Measurements from ENCODE around the gene ADA.

The ADA gene

DNA sequence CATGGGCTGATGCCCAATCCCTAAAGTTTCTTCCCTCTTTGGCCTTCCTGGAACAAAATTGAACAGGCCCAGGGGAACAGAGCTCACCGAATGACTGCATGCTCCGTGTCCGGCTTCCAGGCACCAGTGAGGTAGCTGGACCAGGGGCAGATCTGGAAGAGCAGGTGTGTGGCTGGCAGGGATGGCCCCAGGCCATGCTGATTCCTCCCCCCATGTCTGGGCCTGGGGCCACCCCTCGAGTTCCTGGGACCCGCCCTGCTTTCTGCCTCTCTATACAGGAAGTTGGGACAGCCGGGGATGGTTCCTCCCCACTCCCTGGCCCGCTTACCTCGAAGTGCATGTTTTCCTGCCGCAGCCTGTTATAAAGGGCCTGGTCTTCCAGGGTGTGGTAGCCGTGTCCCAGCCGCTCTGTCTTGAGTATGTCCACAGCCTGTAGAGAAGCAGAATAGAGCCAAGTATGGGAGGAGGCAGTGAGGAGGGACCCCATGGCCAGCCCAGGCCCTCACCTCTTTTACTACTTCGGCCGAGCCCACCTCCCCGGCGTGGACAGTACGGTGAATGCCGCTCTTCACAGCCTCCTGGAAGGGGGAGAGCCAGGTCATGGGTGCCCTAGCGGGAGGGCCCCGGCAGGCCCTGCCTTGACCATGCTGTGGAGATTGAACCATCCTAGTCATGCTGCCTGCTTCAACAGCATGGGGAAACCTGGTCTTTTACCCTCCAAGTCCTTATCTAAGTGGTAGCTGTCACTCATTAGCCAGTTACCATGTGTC lies 28.8 kb downstream of the ADA start:
- Histone ChIP-seq H3K9ac (ENCODE audit: low read depth, low read length) (no peak overlapping the region), H3K27ac (ENCODE audit: low read depth, low read length) (no peak overlapping the region), H3K4me3 (ENCODE audit: low read depth, low read length) (no peak overlapping the region), H3K9me3 (ENCODE audit: control insufficient read depth, insufficient read depth, low read length) (no peaks in the 10 kb centered on the region), H3K4me1 (ENCODE audit: control insufficient read depth, insufficient read depth, low read length) (peaks cover 7% of the 10 kb centered on the region; the same call in 1 of the 2 replicates), H3K36me3 (ENCODE audit: control insufficient read depth, insufficient read depth, low read length) (peaks cover 17% of the 10 kb centered on the region), H3K27me3 (ENCODE audit: control insufficient read depth, insufficient read depth, low read length) (peaks cover 34% of the 10 kb centered on the region)

- Histone ChIP-seq H3K27ac (ENCODE audit: low read depth, low read length) (no peak overlapping the region), H3K9ac (ENCODE audit: low read depth, low read length) (no peak overlapping the region), H3K4me1 (ENCODE audit: control insufficient read depth, insufficient read depth, low read length) (peaks cover 14% of the 10 kb centered on the region), H3K4me3 (ENCODE audit: low read depth, low read length) (no peak overlapping the region), H3K27me3 (ENCODE audit: control insufficient read depth, insufficient read depth, low read length) (peaks cover 39% of the 10 kb centered on the region), H3K9me3 (ENCODE audit: control insufficient read depth, insufficient read depth, low read length) (no peaks in the 10 kb centered on the region), H3K36me3 (ENCODE audit: control insufficient read depth, insufficient read depth, low read length) (peaks cover 17% of the 10 kb centered on the region)
Measured at GRCh38 chr20:44621939-44622338, 29.6 kb downstream of the ADA start.

- Histone ChIP-seq H3K27ac (ENCODE audit: low read depth, low read length) (no peak overlapping the region), H3K4me3 (ENCODE audit: low read depth, low read length) (no peak overlapping the region), H3K27me3 (ENCODE audit: control insufficient read depth, insufficient read depth, low read length) (peaks cover 45% of the 10 kb centered on the region), H3K9me3 (ENCODE audit: control insufficient read depth, insufficient read depth, low read length) (no peaks in the 10 kb centered on the region), H3K36me3 (ENCODE audit: control insufficient read depth, insufficient read depth, low read length) (peaks cover 17% of the 10 kb centered on the region), H3K4me1 (ENCODE audit: control insufficient read depth, insufficient read depth, low read length) (peaks cover 21% of the 10 kb centered on the region), H3K9ac (ENCODE audit: low read depth, low read length) (no peak overlapping the region)
Measured at GRCh38 chr20:44621325-44621724, 30.2 kb downstream of the ADA start.

DNA sequence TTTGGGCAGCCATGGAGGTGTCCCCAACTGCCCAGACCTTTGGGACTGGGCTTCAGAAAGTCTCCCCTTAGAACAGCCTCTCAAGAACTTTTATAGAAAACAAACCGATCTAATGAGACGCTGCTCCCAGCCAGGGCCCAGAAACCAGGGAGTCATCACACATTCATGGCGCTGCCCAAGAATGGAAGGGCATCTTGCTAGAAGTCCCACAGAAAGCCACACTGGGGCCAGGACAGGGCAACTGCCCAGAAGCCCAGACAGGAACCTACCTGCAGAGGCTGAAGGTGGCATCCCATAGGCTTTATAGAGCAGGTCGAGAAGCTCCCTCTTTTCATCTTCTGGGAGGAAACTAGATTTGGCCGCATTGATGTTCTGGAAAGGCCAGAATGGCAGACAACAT lies 31.5 kb downstream of the ADA start:
- no peaks in the 10 kb centered on the region for H3K9me3 ChIP-seq (ENCODE audit: control insufficient read depth, insufficient read depth, low read length)
- no peak overlapping the region for H3K27ac ChIP-seq (ENCODE audit: low read depth, low read length)
- peaks cover 48% of the 10 kb centered on the region for H3K27me3 ChIP-seq (ENCODE audit: control insufficient read depth, insufficient read depth, low read length)
- H3K9ac ChIP-seq (ENCODE audit: low read depth, low read length) = no peak overlapping the region
- no peak overlapping the region for H3K4me3 ChIP-seq (ENCODE audit: low read depth, low read length)
- H3K4me1 ChIP-seq (ENCODE audit: control insufficient read depth, insufficient read depth, low read length) = peaks cover 33% of the 10 kb centered on the region
- peaks cover 17% of the 10 kb centered on the region for H3K36me3 ChIP-seq (ENCODE audit: control insufficient read depth, insufficient read depth, low read length)

GRCh38 chr20:44619294-44619693 lies 32.2 kb downstream of the ADA start:
- H3K9me3 ChIP-seq (ENCODE audit: control insufficient read depth, insufficient read depth, low read length) = no peaks in the 10 kb centered on the region
- H3K9ac ChIP-seq (ENCODE audit: low read depth, low read length) = no peak overlapping the region
- H3K4me3 ChIP-seq (ENCODE audit: low read depth, low read length) = no peak overlapping the region
- H3K27ac ChIP-seq (ENCODE audit: low read depth, low read length) = no peak overlapping the region
- peaks cover 12% of the 10 kb centered on the region for H3K36me3 ChIP-seq (ENCODE audit: control insufficient read depth, insufficient read depth, low read length)
- H3K4me1 ChIP-seq (ENCODE audit: control insufficient read depth, insufficient read depth, low read length) = peaks cover 33% of the 10 kb centered on the region
- H3K27me3 ChIP-seq (ENCODE audit: control insufficient read depth, insufficient read depth, low read length) = peaks cover 48% of the 10 kb centered on the region

DNA sequence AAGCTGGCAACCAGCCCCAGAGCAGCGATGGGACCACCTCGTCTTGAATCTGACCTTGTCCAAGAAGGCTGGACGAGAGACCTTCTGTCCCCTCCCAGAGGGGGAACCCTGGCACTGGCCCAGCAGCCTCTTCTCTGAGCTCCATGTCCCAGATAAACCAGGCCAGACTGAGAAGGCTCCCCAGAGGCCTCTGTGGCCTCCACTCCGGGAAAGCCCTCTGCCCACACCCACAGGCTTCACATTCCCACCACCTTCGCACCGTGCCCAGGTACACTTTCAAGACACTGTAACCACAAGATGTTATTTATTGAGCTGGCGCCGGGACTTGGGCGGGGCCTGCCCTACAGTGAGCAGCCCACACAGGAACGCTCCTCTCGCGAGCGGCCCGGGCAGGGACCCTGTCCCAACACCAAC lies 33.2 kb downstream of the ADA start:
- H3K9ac ChIP-seq (ENCODE audit: low read depth, low read length) = no peak overlapping the region
- peaks cover 48% of the 10 kb centered on the region for H3K27me3 ChIP-seq (ENCODE audit: control insufficient read depth, insufficient read depth, low read length)
- H3K9me3 ChIP-seq (ENCODE audit: control insufficient read depth, insufficient read depth, low read length) = no peaks in the 10 kb centered on the region
- peaks cover 33% of the 10 kb centered on the region for H3K4me1 ChIP-seq (ENCODE audit: control insufficient read depth, insufficient read depth, low read length)
- peaks cover 15% of the 10 kb centered on the region for H3K36me3 ChIP-seq (ENCODE audit: control insufficient read depth, insufficient read depth, low read length)
- H3K27ac ChIP-seq (ENCODE audit: low read depth, low read length) = no peak overlapping the region
- no peak overlapping the region for H3K4me3 ChIP-seq (ENCODE audit: low read depth, low read length)

DNA sequence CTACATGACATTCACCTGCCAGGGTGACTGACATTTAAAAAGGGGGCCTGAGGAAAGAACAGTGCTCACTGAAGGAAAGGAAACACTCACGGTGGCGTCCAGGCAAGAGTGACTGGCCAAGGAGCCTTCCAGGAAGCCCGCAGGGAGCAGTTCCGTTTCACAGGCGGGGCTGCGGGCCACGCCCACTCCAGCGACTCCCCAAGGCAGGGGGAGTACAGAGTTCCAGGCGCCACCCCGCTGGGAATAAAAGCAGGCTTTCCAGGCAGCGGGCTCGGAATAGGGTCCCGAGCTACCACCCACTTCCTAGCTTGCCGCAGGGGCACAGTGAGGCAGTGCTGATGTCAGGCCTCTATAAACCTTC lies 34.9 kb downstream of the ADA start:
- Histone ChIP-seq H3K27ac (ENCODE audit: low read depth, low read length) (no peak overlapping the region), H3K4me3 (ENCODE audit: low read depth, low read length) (no peak overlapping the region), H3K9me3 (ENCODE audit: control insufficient read depth, insufficient read depth, low read length) (no peaks in the 10 kb centered on the region), H3K27me3 (ENCODE audit: control insufficient read depth, insufficient read depth, low read length) (peaks cover 48% of the 10 kb centered on the region), H3K36me3 (ENCODE audit: control insufficient read depth, insufficient read depth, low read length) (peaks cover 15% of the 10 kb centered on the region), H3K4me1 (ENCODE audit: control insufficient read depth, insufficient read depth, low read length) (peaks cover 33% of the 10 kb centered on the region), H3K9ac (ENCODE audit: low read depth, low read length) (no peak overlapping the region)

GRCh38 chr20:44615876-44616603 lies 35.5 kb downstream of the ADA start:
- no peak overlapping the region for H3K27ac ChIP-seq (ENCODE audit: low read depth, low read length)
- H3K4me1 ChIP-seq (ENCODE audit: control insufficient read depth, insufficient read depth, low read length) = peaks cover 33% of the 10 kb centered on the region
- no peak overlapping the region for H3K4me3 ChIP-seq (ENCODE audit: low read depth, low read length)
- H3K36me3 ChIP-seq (ENCODE audit: control insufficient read depth, insufficient read depth, low read length) = peaks cover 15% of the 10 kb centered on the region
- H3K27me3 ChIP-seq (ENCODE audit: control insufficient read depth, insufficient read depth, low read length) = peaks cover 43% of the 10 kb centered on the region
- H3K9ac ChIP-seq (ENCODE audit: low read depth, low read length) = no peak overlapping the region
- no peaks in the 10 kb centered on the region for H3K9me3 ChIP-seq (ENCODE audit: control insufficient read depth, insufficient read depth, low read length)

DNA sequence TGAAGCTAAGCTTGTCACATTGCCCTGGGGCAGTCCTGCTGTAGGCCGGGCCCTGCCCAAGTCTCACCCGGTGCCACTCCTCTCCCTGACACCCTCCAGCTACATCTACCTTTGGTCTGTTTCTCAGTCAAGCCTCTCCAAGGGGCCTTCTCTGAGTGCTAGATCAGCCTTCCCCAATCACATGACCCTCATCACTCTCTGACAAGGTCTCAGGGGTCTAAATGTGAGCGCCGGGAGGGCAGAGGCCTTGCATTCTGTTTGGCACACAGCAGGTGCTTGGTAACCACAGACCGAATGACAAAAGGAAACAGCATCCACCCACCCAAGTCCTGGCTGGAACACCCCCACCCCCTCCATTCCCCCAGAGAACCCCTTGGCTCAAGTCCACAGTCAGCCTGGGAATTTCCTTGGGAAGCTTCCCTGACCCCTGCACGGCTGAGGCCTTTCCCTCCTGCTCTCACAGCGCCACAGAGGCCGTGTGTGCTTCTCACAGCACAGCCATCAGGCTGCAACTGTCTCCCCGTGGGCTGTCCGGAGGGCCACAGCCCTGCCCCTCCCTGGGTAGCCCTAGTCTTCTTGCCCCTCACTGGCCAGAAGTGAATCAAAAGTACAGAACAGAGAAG lies 36.2 kb downstream of the ADA start:
- no peak overlapping the region for H3K9ac ChIP-seq (ENCODE audit: low read depth, low read length)
- peaks cover 9% of the 10 kb centered on the region for H3K36me3 ChIP-seq (ENCODE audit: control insufficient read depth, insufficient read depth, low read length)
- H3K27ac ChIP-seq (ENCODE audit: low read depth, low read length) = peak overlapping the region; percentile 8
- peaks cover 33% of the 10 kb centered on the region for H3K4me1 ChIP-seq (ENCODE audit: control insufficient read depth, insufficient read depth, low read length)
- H3K9me3 ChIP-seq (ENCODE audit: control insufficient read depth, insufficient read depth, low read length) = no peaks in the 10 kb centered on the region
- H3K27me3 ChIP-seq (ENCODE audit: control insufficient read depth, insufficient read depth, low read length) = peaks cover 35% of the 10 kb centered on the region
- H3K4me3 ChIP-seq (ENCODE audit: low read depth, low read length) = no peak overlapping the region

- no peak overlapping the region for H3K27ac ChIP-seq (ENCODE audit: low read depth, low read length)
- H3K9me3 ChIP-seq (ENCODE audit: control insufficient read depth, insufficient read depth, low read length) = no peaks in the 10 kb centered on the region
- H3K27me3 ChIP-seq (ENCODE audit: control insufficient read depth, insufficient read depth, low read length) = peaks cover 28% of the 10 kb centered on the region
- no peak overlapping the region for H3K4me3 ChIP-seq (ENCODE audit: low read depth, low read length)
- peaks cover 36% of the 10 kb centered on the region for H3K4me1 ChIP-seq (ENCODE audit: control insufficient read depth, insufficient read depth, low read length)
- no peak overlapping the region for H3K9ac ChIP-seq (ENCODE audit: low read depth, low read length)
- peaks cover 6% of the 10 kb centered on the region for H3K36me3 ChIP-seq (ENCODE audit: control insufficient read depth, insufficient read depth, low read length)
Measured at GRCh38 chr20:44614525-44614924, 37.0 kb downstream of the ADA start.

GRCh38 chr20:44613575-44613974 lies 37.9 kb downstream of the ADA start:
- Histone ChIP-seq H3K9me3 (ENCODE audit: control insufficient read depth, insufficient read depth, low read length) (no peaks in the 10 kb centered on the region), H3K4me3 (ENCODE audit: low read depth, low read length) (no peak overlapping the region), H3K4me1 (ENCODE audit: control insufficient read depth, insufficient read depth, low read length) (peaks cover 41% of the 10 kb centered on the region), H3K27me3 (ENCODE audit: control insufficient read depth, insufficient read depth, low read length) (peaks cover 18% of the 10 kb centered on the region), H3K27ac (ENCODE audit: low read depth, low read length) (no peak overlapping the region), H3K36me3 (ENCODE audit: control insufficient read depth, insufficient read depth, low read length) (0 out of 2 replicates have a peak, but pooled peaks cover 4% of the 10 kb centered on the region), H3K9ac (ENCODE audit: low read depth, low read length) (no peak overlapping the region)

All from HUES48 (cell line).